ENCODE measurements around the gene FAM107B.

The FAM107B gene

GRCh38 chr10:14775656-14776055 is 959 bp upstream of the FAM107B start:
- DNase-seq: no peak

DNA sequence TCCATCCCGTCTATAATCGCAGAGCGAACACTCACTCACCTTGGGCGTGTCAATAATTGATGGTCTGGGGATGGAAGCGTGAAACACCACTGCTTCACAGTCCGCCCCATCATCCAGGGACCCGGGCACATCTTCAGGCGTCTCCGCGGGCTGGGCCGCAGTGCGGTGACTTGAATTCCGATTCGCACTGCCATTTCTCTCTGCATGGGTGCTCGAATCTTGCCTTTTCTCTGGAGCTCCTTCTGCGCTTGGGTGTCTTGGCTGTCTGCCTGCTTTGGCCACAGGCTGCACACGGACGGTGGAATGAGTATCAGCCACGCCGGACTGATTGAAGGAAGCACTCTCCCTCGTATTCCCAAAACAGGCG is 500 bp downstream of the FAM107B start:
- no peak for DNase-seq

DNA sequence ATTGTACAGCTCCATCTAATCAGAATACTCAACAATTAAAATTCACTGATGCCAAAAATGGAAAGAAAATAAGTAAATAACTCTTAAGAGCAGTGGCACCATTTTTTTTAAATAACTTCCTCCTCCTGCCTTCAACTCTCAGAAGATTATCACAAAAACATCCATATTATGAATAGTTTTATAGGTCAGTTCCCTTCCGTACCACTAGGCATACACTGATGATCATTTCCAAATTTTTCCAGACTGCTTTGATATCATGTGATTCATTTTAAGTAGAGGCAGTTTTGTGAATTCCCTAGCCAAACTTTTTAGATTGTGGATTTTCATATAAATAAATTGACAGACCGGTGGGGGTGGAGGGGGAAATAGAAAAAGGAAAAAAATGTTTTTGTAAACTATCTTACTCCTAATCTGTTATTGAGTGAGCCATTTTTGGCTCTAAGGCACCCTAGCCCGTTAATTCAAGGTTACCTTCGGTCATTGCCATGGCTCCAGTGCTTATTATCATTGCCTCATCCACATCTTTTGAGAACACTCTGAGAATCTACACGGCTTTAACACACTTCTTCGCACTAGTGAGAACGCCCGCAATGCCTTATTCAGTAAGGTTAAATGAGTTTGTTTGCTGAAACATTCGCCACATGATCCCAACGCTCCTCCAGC is 1.0 kb downstream of the FAM107B start:
- no peak for DNase-seq

GRCh38 chr10:14772399-14772798 is 2.3 kb downstream of the FAM107B start:
- DNase-seq: no peak

DNA sequence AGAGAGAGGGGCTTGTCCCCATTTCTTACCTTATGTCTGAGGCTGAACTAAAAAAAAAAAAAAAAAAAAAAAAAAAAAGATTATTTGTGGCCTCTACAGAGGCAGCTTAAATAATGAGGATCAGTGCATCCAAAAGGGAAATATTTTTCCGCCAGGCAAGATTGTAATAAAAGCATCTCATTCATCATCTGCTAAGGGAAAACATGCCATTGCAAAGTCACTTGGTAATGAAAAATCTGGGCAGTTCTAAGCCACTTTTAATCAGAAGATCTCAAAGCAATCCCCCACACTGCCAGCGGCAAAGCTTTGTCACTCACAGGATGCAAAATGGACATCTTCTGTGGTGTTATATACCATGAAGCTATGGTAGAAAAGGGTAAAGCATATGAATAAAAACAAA is 3.8 kb downstream of the FAM107B start:
- no peak for DNase-seq

GRCh38 chr10:14761372-14761771 is 13.3 kb downstream of the FAM107B start:
- no peak for DNase-seq

DNA sequence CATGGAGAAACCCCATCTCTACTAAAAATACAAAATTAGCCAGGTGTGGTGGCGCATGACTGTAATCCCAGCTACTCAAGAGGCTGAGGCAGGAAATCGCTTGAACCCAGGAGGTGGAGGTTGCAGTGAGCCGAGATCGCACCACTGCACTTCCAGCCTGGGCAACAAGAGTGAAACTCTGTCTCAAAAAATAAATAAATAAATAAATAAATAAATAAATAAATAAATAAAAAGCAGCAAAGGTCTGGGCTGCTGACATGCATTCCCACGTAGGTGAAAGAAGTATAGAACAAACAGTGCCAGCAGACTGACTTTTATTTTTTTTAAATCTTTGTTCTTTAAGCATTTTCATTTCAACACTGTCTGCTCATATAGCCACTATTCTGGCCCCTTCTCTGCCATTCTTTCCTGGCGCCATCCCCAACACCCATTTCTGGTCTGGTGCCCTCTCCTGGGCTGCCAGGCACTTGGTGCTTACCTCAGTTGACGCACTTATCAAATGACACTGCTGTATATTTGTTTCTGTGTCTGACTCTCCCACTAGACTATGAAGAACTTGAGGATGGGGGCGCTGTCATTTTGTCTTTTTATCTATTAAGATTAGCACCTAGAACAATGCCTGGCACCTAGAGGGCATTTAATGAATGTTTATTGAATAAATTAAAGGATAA is 15.6 kb downstream of the FAM107B start:
- DNase-seq: no peak

DNA sequence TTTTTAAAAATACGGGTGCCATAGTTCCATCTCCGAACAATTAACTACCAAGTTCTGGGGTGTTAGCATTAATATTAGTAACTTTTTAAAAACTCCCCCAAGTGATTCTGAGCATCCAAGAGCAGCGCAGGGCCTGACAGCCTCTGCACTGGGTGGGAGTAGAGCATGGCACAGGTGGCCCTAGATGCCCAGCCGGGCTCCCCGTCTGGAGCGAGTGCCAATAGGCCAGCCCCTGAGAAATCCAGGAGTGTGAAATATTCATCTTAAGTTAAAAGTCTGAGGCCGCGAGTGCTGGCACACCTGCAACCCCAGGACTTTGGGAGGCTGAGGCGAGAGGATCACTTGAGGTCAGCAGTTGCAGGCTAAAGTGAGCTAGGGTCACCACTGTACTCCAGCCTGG is 16.2 kb downstream of the FAM107B start:
- DNase-seq: no peak

DNA sequence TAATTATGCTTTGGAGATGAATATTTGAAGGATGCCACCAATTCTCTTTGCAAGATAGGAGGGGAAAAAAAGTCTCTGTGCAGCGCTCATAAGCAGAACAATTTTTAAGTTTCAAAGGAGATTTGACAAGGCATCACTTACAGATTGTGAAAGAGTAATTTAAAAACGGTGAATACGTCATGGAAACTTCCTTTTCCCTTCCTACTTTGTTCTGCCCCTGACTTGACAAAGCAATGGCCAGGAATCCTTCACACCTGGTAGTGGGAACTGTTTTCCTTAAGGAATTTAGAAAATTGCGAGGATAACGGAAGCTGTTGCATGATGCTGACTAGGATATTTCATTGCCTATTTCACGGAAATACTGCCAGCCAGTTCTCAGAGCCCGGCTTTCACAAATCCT is 16.7 kb downstream of the FAM107B start:
- DNase-seq: no peak

GRCh38 chr10:14757394-14757793 is 17.3 kb downstream of the FAM107B start:
- no peak for DNase-seq

DNA sequence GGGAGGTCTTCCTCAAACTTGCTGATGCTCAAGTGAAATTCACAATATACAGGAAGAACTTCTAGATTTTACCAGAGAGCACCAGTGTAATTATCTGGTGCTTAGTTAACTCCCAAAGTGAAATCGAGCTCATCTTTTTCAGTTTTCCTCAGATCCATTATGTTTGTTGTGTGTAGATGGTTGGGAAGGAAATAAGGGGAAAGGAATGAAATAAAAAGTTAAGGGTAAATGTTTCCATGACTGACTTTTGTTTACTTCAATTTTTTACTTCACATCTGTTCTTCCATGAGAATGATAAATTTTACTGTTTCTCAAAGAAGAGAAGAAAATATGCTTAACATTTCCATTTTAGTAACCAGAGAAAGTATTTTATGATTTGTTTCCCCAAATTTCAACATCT is 21.3 kb downstream of the FAM107B start:
- DNase-seq: no peak

DNA sequence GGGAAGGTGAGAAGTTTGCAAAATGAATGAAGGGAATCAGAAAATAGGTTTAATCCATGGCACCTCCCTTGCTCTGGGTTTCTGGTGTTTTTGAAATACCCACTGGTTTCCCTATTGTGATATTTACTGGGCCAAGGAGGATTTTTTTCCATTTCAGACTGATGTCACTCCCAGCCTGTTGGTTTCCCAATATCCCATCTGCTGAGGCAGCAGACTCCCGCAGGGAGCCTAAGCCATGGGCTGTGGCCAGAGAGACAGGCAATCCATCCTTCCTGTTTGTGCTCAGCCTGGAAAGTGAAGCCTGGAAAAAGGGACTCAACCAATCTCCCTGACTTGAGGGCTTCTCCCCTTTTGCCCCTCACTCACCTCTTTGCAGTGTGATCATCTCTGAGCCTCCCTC is 22.8 kb downstream of the FAM107B start:
- no peak for DNase-seq

DNA sequence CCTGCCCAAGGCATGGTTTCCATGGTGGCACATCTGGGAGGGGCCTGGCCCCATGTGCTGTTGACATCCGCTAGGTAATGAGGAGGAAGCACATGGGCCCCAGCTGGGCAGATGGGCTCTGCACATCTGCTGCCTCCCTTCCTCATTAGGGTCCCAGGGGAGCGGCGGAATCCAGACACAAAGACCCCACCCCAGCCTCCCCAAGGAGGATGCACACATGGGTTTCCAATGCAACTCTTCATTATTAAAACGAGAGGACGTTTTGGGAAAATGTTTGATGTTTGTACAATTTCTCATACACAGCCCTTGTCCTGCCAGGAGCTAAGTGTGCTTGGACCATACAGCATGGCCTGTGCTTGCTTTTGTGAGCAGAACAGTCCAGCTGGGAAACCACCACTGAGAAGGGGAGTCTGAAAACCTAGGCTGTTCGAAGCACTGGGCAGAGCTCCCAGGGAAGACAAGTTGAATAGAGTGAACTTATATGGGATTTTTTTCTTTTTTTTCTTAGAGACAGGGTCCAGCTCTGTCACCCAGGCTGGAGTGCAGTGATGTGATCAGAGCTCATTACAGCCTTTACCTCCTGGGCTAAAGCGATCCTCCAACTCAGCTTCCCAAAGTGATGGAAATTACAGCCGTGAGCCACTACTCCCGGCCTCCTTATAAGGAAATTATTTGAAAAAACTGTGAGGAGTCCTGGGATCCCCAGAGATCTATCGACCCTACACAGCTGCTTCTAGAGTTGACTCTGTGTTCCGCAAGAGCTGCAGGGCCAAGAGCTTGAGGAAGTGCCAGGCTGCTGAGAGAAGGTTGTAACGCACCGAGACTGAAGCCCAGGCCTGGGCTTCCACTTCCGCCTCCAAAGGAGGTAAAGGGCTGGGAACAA is 23.4 kb downstream of the FAM107B start:
- DNase-seq: no peak

DNA sequence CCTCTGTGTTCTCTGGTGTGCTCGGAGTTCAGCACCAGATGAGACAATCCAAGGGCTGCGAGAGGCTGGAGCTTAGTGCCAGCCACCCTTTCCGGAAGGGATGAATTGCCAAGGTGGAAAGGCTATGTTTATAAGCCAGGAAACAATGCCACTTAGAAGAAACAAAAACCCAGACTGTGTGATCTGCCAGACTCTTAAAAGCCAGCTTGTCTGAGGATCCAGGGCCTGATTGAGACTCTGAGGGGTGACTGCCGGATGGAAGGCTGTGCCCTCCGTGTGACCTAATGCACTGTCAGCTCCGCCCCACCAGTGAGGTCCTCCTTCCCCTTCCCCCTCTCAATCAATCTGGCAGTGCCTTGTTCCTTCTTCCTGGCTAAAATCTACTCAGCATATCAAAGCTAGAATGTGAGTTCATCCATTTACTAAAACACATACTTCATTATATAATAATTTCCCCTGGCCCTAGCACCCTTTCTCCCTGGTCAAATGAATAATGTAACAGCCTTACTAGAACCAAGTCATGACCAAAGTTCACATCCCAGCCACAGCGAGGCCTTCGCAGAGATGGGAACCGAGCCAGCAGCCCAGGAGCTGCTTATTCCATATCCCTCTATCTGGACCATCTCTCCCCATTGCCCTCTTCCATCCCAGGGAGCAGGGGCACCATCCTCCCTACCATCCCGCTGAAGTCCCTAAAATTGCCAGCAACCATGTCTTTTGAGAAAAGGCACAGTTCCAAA is 25.5 kb downstream of the FAM107B start:
- DNase-seq: no peak

- DNase-seq: no peak
These were observed 26.3 kb downstream of the FAM107B start for GRCh38 chr10:14748441-14748840.

DNA sequence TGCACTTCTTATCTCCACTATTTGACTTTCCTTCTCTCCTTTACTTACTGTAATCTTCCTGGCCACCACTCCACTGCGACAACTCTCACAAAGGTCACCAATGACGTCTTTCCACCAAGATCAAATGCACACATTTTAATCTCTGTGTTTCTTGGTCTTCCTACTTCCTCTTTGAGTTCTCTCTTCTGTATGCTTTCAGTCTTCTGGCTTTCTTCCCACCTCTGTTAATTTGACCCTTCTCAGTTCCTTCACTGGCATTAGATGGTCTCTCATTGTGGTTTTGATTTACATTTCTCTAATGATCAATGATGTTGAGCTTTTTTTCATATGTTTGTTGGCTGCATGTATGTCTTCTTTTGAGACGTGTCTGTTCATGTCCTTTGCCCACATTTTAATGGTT is 31.9 kb downstream of the FAM107B start:
- no peak for DNase-seq

GRCh38 chr10:14742382-14742781 is 32.3 kb downstream of the FAM107B start:
- DNase-seq: no peak

DNA sequence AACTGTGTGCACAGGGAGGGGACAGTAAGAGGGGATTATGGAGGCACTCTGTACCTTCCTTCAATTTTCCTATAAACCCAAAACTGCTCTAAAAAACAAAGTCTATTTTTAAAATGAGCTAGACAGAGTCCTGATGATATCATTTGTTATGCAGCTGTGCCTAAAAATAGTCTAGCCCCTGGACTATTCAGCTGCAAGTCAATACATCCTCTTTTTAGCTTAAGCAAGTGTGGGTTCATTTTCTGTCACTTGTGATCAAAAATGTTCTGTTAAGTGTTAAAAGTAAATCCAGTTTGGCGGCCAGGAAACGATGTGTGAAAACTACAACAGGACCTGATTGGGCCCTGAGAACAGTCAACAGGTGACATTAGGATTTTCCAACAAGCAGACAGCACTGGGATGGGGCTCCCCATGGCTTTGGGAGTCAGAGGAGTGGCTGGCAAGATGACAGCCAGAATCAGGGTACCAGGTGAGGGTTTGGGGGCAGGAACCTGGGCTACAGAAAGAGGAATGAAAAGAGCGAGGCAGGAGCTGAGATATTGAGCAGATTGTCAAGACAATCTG is 33.9 kb downstream of the FAM107B start:
- no peak for DNase-seq

- DNase-seq: no peak
These were observed 36.7 kb downstream of the FAM107B start for GRCh38 chr10:14737808-14738545.

DNA sequence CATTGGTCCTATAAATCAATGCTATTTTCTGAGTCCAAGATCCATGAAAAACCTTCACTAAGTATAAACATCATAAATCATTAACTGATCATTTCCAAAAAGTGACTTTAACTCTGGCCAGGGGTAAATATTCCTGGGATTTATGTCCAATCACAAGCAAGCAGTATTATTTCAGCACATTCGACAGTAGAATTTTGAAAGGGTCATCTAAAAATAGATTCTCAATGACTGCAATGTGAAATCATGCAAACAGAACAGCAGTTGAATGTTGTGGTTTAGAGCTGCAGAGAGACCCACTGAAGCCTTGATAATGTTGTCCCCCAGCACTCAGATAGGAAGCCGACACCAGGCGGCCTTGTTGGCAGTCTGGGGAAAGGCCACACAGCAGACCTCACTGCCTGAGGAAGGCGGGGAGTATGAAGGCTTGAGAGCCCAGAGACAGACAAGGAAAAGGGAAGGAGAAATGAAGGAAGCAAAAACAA is 38.1 kb downstream of the FAM107B start:
- DNase-seq: no peak

DNA sequence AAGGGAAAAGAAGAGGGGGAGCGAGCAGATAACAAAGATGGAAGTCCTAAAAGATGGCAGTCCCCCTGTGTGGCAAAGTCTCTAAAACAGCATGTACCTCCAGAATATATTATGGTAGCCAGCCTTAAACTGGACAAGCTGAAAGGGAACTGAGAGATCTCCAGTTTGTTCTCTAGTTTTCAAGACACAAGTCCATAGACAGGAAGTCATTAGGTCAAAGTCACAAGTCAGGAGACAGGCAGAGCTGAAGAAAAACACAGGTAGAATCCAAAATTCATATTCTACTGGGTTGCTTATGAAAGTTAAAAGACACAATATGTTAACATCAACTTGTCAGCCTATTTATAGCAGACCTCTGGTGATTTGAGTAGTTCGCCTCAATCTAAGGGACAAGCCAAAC is 38.7 kb downstream of the FAM107B start:
- no peak for DNase-seq

Data from effector CD8-positive, alpha-beta T cell (primary cell).